Lung (tissue), 12 donors: ENCODE measurements around the gene RELA. TPM values are rescaled to one million over a fixed set of nuclear protein-coding genes. Genes with fewer than 3 reads are reported as not detected.

Source experiments
- ATAC-seq: fragments of 200-7000 bp; cut with Tn5 transposase; one replicate; pipeline ENCODE4 v1.9.1; 2020; ENCODE audit warnings: moderate number of reproducible peaks; ENCODE audit not compliant: insufficient read depth, low FRiP score
- DNase-seq, 3 donors: peaks; one replicate each; pipeline ENCODE4 v3.0.0-alpha.2; 2013 to 2017
- H3K27ac ChIP-seq, 2 donors: one replicate each; pipeline ENCODE4 v1.5.1; 2013; ENCODE audit warnings: mild to moderate bottlenecking in 2 of 2, moderate library complexity in 2 of 2, control low read depth in 1 of 2, inconsistent platforms in 1 of 2, low read depth in 1 of 2, low read length in 1 of 2
- H3K27me3 ChIP-seq, 3 donors: one replicate each; pipeline ENCODE4 v1.5.1; 2013; ENCODE audit warnings: low read length in 2 of 3; ENCODE audit not compliant: control insufficient read depth in 3 of 3, insufficient read depth in 3 of 3
- H3K36me3 ChIP-seq, 4 donors: one replicate each; pipeline ENCODE4 v1.5.1; 2013; ENCODE audit warnings: low read length in 4 of 4, mild to moderate bottlenecking in 1 of 4, moderate library complexity in 1 of 4; ENCODE audit not compliant: control insufficient read depth in 4 of 4, insufficient read depth in 4 of 4
- H3K4me1 ChIP-seq, 5 donors: one replicate each; pipeline ENCODE4 v1.5.1; 2013; ENCODE audit warnings: low read length in 5 of 5, mild to moderate bottlenecking in 2 of 5, moderate library complexity in 1 of 5; ENCODE audit not compliant: control insufficient read depth in 5 of 5, insufficient read depth in 5 of 5
- H3K4me3 ChIP-seq: one replicate; pipeline ENCODE4 v1.5.1; 2013; ENCODE audit warnings: mild to moderate bottlenecking, control low read depth, moderate library complexity
- H3K9ac ChIP-seq, 2 donors: one replicate each; pipeline ENCODE4 v1.5.1; 2013; ENCODE audit warnings: low read length in 2 of 2, control low read depth in 1 of 2; ENCODE audit not compliant: insufficient read depth in 1 of 2
- H3K9me3 ChIP-seq, 4 donors: one replicate each; pipeline ENCODE4 v1.5.1; 2013; ENCODE audit warnings: low read length in 3 of 4, mild to moderate bottlenecking in 1 of 4, moderate library complexity in 1 of 4; ENCODE audit not compliant: control insufficient read depth in 4 of 4, insufficient read depth in 3 of 4
- WGBS, 2 donors: extraction: QIAGEN DNeasy Blood & Tissue Kit; methylation state at CpG; one replicate each; pipeline ENCODE4 v1.1.7; 2013; 5-methylcytosine and 5-hydroxymethylcytosine counted together
- polyA plus RNA-seq, 2 donors: library from polyadenylated mRNA; stranded (reverse); fragments of 200-250 nt; gene quantifications; one replicate each; pipeline ENCODE4 v1.2.1, GENCODE V29; 2013
- total RNA-seq, 2 donors: library from RNA; depleted of rRNA in 1 of 2; stranded (reverse); fragments of >200 nt in 1 of 2; gene quantifications; one replicate each; pipeline ENCODE4 v1.2.1, GENCODE V29; 2014 to 2021
- TF ChIP-seq, protein P1 (sequence below): IDR thresholded peaks from 2 replicates; pipeline ENCODE4 v1.5.1; 2012; ENCODE audit warnings: mild to moderate bottlenecking; ENCODE audit errors: control extremely low read depth, extremely low read depth
- donor health status: control.
- donor health status: control.
- donor health status: Bipolar disorder and iron deficiency.
- donor health status: healthy.
- donor health status: DM: yes; HTN: yes; CAD: no.

RELA gene
- total and polyA plus RNA-seq, 4 donors, result 34.8 to 72.6 (median 58.0) TPM

DNA sequence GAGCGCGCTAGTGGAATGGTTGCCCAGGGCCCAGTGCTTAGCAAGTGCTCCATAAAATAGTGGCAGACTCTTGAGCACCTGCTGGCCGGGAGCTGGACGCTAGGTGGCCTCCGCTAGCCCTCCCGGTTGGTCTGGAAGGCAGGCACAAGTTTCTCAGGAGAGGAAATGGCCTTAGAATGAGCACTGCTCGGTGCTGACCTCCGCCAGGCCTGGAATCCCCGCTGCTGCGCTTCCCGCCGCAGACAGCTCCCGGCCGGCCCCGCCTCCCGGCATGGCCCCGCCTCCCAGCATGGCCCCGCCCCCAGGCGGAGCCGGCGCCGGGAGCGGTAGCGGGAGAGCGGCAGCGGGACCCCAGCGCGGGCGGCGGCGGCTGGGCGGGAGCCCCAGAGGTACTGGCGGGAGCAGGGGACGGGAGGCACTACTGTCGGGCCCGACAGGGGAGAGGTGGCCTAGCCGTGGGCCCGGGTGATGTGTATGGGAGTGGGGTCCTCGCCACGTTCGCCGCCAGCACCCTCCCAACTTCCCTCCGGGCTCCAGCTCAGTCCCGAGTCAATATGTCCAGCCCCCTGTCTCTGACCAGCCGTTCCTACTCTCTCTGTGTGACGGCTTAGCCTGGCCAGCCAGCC is 24.8 kb downstream of the RELA start, which contains the start of gene SIPA1:
TSS of gene SIPA1 (plus strand) at position 308 of the 626 bp plus-strand sequence. CDS start 2,821 bp downstream, outside the sequence.
- no peak within 1 kb of the TSS for H3K9ac ChIP-seq
- peaks cover 0 to 46% (median 16%) of the 10 kb centered on the region in 4 donors for H3K36me3 ChIP-seq
- ATAC-seq, result peak; percentile 87
- H3K4me1 ChIP-seq, result peaks cover 0 to 26% (median 3%) of the 10 kb centered on the region in 5 donors
- no peaks in the 10 kb centered on the region for H3K9me3 ChIP-seq
- TF ChIP-seq, protein P1, sequence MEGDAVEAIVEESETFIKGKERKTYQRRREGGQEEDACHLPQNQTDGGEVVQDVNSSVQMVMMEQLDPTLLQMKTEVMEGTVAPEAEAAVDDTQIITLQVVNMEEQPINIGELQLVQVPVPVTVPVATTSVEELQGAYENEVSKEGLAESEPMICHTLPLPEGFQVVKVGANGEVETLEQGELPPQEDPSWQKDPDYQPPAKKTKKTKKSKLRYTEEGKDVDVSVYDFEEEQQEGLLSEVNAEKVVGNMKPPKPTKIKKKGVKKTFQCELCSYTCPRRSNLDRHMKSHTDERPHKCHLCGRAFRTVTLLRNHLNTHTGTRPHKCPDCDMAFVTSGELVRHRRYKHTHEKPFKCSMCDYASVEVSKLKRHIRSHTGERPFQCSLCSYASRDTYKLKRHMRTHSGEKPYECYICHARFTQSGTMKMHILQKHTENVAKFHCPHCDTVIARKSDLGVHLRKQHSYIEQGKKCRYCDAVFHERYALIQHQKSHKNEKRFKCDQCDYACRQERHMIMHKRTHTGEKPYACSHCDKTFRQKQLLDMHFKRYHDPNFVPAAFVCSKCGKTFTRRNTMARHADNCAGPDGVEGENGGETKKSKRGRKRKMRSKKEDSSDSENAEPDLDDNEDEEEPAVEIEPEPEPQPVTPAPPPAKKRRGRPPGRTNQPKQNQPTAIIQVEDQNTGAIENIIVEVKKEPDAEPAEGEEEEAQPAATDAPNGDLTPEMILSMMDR, result peak; percentile 30
- peak within 1 kb of the TSS; percentile 72 for H3K4me3 ChIP-seq
- DNase-seq, result peak; percentile 81 to 87 (median 83)
- H3K27me3 ChIP-seq, result no peaks in the 10 kb centered on the region
- 3 to 7% methylated on average over 33 to 46 of the region's 46 CpGs for WGBS, 2 donors
- H3K27ac ChIP-seq, result peak within 1 kb of the TSS; percentile 37 to 94

DNA sequence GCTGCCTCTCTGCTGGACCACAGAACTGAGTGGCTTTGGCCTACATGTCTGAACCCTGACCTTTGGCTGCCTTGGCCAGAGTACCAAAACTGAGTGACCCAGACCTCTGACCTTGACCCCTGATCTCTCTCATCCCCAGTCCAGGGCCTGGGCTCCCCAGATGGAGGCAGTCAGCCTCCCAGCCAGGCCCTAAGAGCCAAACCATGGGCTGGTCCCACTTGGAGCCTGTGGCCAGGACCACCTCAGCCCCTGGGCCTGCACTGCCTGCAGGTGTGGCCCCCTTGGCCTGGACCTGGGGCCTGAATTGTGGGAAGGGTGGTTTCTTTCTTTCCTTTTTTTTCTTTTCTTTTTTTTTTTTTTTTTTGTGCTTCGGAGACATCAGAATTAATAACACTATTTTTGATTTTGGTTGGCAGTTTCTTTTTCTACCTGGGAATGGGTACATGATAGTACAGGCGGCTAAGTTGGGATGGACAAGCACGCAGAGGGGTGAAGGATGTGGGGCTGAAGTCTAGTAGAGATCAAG is 25.6 kb downstream of the RELA start:
- H3K36me3 ChIP-seq, result peaks cover 0 to 41% (median 16%) of the 10 kb centered on the region in 4 donors
- H3K27me3 ChIP-seq, result no peaks in the 10 kb centered on the region
- peak overlapping the region in 1 of 2 donors; percentile 50 for H3K27ac ChIP-seq
- DNase-seq, result no peak
- no peak for ATAC-seq
- H3K4me3 ChIP-seq, result no peak overlapping the region
- no peaks in the 10 kb centered on the region for H3K9me3 ChIP-seq
- H3K4me1 ChIP-seq, result peaks cover 0 to 22% (median 3%) of the 10 kb centered on the region in 5 donors
- no peak overlapping the region for H3K9ac ChIP-seq
- WGBS, 2 donors, result 83 to 92% methylated on average over 3 of the region's 3 CpGs
- TF ChIP-seq, protein P1, result no peak

DNA sequence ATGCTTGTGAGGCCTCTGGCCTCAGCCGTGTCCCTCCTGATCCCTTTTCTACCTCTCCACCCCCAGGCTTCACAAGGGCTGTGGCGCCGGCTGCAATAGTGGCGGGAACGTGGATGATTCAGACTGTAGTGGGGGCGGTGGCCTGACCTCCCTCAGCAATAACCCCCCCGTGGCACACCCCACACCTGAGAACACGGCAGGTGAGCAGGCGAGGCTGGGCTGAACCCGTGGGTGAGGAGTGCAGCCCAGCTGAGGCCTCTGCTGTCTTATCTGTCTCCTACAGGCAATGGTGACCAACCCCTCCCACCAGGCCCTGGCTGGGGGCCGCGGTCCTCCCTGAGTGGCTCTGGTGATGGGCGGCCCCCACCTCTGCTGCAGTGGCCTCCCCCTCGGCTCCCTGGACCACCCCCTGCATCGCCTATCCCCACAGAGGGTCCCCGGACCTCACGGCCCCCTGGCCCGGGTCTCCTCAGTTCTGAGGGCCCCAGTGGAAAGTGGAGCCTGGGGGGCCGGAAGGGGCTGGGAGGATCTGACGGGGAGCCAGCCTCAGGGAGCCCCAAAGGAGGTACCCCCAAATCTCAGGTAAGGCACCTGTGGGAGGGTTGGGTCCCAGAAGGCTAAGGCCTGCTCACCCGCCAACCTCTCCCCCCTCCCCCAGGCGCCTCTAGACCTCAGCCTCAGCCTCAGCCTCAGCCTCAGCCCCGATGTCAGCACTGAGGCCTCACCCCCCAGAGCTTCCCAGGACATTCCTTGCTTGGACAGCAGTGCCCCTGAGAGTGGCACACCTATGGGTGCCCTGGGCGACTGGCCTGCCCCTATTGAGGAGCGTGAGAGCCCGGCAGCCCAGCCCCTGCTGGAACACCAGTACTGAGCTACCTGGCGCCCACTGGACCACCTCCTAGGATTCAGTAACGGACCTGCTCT is 26.3 kb downstream of the RELA start:
- H3K4me3 ChIP-seq, result no peak overlapping the region
- peaks cover 0 to 47% (median 15%) of the 10 kb centered on the region in 4 donors for H3K36me3 ChIP-seq
- peaks cover 0 to 16% (median 3%) of the 10 kb centered on the region in 5 donors for H3K4me1 ChIP-seq
- no peaks in the 10 kb centered on the region for H3K9me3 ChIP-seq
- ATAC-seq, result no peak
- no peak overlapping the region for H3K9ac ChIP-seq
- 94 to 97% methylated on average over 27 to 28 of the region's 28 CpGs for WGBS, 2 donors
- peak overlapping the region in 1 of 2 donors; percentile 26 for H3K27ac ChIP-seq
- TF ChIP-seq, protein P1, result no peak
- no peaks in the 10 kb centered on the region for H3K27me3 ChIP-seq
- no peak for DNase-seq
